ENCODE data around the gene PRKCA.

DNA sequence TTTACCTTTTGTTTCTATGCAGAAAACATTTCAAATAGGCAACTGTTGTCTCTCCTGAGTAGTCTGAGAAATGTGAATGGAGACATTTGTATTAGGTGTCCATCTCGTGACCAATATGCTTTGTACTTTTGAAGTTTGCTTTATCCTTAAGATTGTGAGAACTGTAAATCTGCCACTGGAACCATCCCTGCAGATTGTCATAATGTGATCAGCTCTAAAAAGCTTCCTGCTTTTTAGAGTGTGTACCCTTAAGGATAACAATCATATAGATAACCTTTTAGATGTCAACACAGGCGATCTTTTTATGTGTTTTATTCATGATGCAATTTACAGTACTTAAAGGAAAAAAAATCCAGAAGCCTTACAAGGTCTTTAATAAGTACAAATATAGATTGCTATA lies 63.5 kb downstream of the PRKCA start:
- TF ChIP-seq POLR2A (IDR thresholded peaks at IDR 0.05; ENCODE audit: low read length): no peak
- TF ChIP-seq GATA1 (IDR thresholded peaks at IDR 0.05; ENCODE audit: low read depth, low read length): no peak

All from erythroblast (primary cell).